ENCODE data around the gene DHX15. TPM values are rescaled to one million over a fixed set of nuclear protein-coding genes. Genes with fewer than 3 reads are reported as not detected.
A peak's percentile ranks its signal among the peaks of the same experiment; 100 is the strongest.

DHX15 gene
- total and polyA plus RNA-seq, 2 of the 8 experiments (the other 6 are each of a cell fraction or from before 2014, with no cell fraction given), result 126 to 286 TPM

GRCh38 chr4:24515698-24516097, 68.7 kb downstream of the DHX15 start:
- H3K14ac ChIP-seq (ENCODE audit: insufficient read length), result no peak overlapping the region
- 88% methylated on average over 5 of the region's 5 CpGs; no CpG with 5 or more reads in 1 of the 2 experiments for WGBS, 2 experiments (ENCODE audit: extremely low coverage in 1 of 2, insufficient coverage in 1 of 2, insufficient read length in 1 of 2, insufficient replicate concordance in 2 of 2, low coverage in 1 of 2, low lambda C conversion rate in 2 of 2, missing lambda C conversion rate in 1 of 2)
- no peaks in the 10 kb centered on the region for H3K9me3 ChIP-seq (ENCODE audit: insufficient read depth in 2 of 2, low read depth in 1 of 2, low read length in 1 of 2)
- no peak overlapping the region for H2AK5ac ChIP-seq (ENCODE audit: low read depth, low read length)
- H3K56ac ChIP-seq (replicated peaks; ENCODE audit: insufficient read length, low read depth, low read length), result no peak overlapping the region
- H4K20me1 ChIP-seq (replicated peaks in 1 of 2; ENCODE audit: control insufficient read depth in 1 of 2, insufficient read depth in 2 of 2, low read length in 2 of 2), result peaks cover 3 to 4% of the 10 kb centered on the region in 2 experiments
- ChIA-PET CTCF (ENCODE audit: partially characterized antibody) (interaction anchor here (0.7 to 5.7 kb wide), 14 partner anchors 9 to 464 kb away, joined by 3 to 35 read pairs (median 4); no protein-coding TSS in a partner anchor), POLR2A (ENCODE audit: partially characterized antibody) (interaction anchor here (1.2 to 10.1 kb wide), 8 partner anchors 9 to 144 kb away, joined by 4 to 73 read pairs (median 8); partner anchors contain the start of gene DHX15)
- no peaks in the 10 kb centered on the region for H3K23me2 ChIP-seq (ENCODE audit: low read depth, low read length)
- H2BK120ac ChIP-seq (replicated peaks; ENCODE audit: low read depth, low read length), result no peak overlapping the region
- H3K27me3 ChIP-seq (replicated peaks in 1 of 4; ENCODE audit: control insufficient read depth in 3 of 4, extremely low read depth in 1 of 4, insufficient read depth in 3 of 4, low read length in 3 of 4), result no peaks in the 10 kb centered on the region
- H3K4me3 ChIP-seq (ENCODE audit: extremely low read depth in 1 of 4, insufficient read depth in 2 of 4, low read depth in 3 of 4, low read length in 4 of 4), result no peak overlapping the region
- H2BK20ac ChIP-seq (ENCODE audit: low read length), result no peak overlapping the region
- H3K79me2 ChIP-seq (ENCODE audit: control insufficient read depth in 1 of 2, insufficient read depth in 2 of 2, low read length in 2 of 2), result peaks cover 0 to 17% of the 10 kb centered on the region in 2 experiments; a peak in 2 of 4 replicates
- H3K36me3 ChIP-seq (ENCODE audit: control insufficient read depth in 2 of 4, insufficient read depth in 4 of 4, low read length in 3 of 4), result peaks cover 2 to 27% (median 5%) of the 10 kb centered on the region in 4 experiments; a peak in 6 of 8 replicates
- no peak overlapping the region for H2BK12ac ChIP-seq (ENCODE audit: low read depth, low read length)
- H3K18ac ChIP-seq (ENCODE audit: extremely low read depth, low read length), result no peak overlapping the region
- DNase-seq (ENCODE audit: low read depth in 1 of 2, low spot score in 2 of 2), result no peak
- no peaks in the 10 kb centered on the region for H3K79me1 ChIP-seq (ENCODE audit: low read depth, low read length)
- no peak overlapping the region for H2BK5ac ChIP-seq (ENCODE audit: low read depth, low read length)
- no peak overlapping the region; a peak in 1 of 4 replicates for H3K4me2 ChIP-seq (ENCODE audit: insufficient read depth in 1 of 2, low read depth in 2 of 2, low read length in 2 of 2)
- peaks cover 7 to 14% (median 9%) of the 10 kb centered on the region in 4 experiments; a peak in 6 of 7 replicates for H3K4me1 ChIP-seq (replicated peaks in 1 of 4; ENCODE audit: control insufficient read depth in 3 of 4, insufficient read depth in 4 of 4, low read length in 3 of 4)
- H4K5ac ChIP-seq (ENCODE audit: insufficient read length, low read depth, low read length), result no peak overlapping the region
- no peak overlapping the region for H3K4ac ChIP-seq (replicated peaks; ENCODE audit: insufficient read length, low read depth, low read length)
- FAIRE-seq, result peak; percentile 69
- H2BK15ac ChIP-seq (ENCODE audit: low read length), result no peak overlapping the region
- no peak overlapping the region for H2AFZ ChIP-seq (ENCODE audit: low read length)
- H3K9ac ChIP-seq (replicated peaks in 1 of 4; ENCODE audit: extremely low read depth in 1 of 4, low read depth in 3 of 4, low read length in 3 of 4), result no peak overlapping the region
- H3K27ac ChIP-seq (ENCODE audit: low read depth, low read length), result no peak overlapping the region
- H4K91ac ChIP-seq (replicated peaks; ENCODE audit: insufficient read length, low read length), result no peak overlapping the region
- no peak overlapping the region for H3K23ac ChIP-seq (ENCODE audit: insufficient read length)
- H4K8ac ChIP-seq (ENCODE audit: extremely low read depth, insufficient read depth, low read length), result no peak overlapping the region
- no peak for TF ChIP-seq EP300 (IDR thresholded peaks at IDR 0.05; ENCODE audit: borderline replicate concordance in 1 of 2, low read depth in 2 of 2, low read length in 2 of 2)
- TF ChIP-seq SIX5 (IDR thresholded peaks at IDR 0.05; ENCODE audit: low read depth, low read length), result no peak
- no peak for TF ChIP-seq TAF7 (optimal IDR thresholded peaks at IDR 0.05; ENCODE audit: borderline replicate concordance, low read depth, low read length)
- TF ChIP-seq CHD1 (IDR thresholded peaks at IDR 0.05; ENCODE audit: low read depth, low read length), result no peak
- TF ChIP-seq NANOG (IDR thresholded peaks at IDR 0.05; ENCODE audit: insufficient read depth, low read depth, low read length, poor library complexity, severe bottlenecking), result no peak
- peak; percentile 32 to 43; a peak in 2 of 3 replicates for TF ChIP-seq POLR2A (IDR thresholded peaks at IDR 0.05; ENCODE audit: control extremely low read depth in 1 of 2, low read depth in 2 of 2, low read length in 2 of 2)
- no peak for TF ChIP-seq PHF8 (conservative IDR thresholded peaks at IDR 0.05; ENCODE audit: low read depth, low read length)
- TF ChIP-seq ASH2L (IDR thresholded peaks at IDR 0.05; ENCODE audit: low read length), result no peak
- no peak for TF ChIP-seq CEBPB (IDR thresholded peaks at IDR 0.05; ENCODE audit: low read depth, low read length)
- peak in 1 of 2 experiments; percentile 16; a peak in 2 of 4 replicates for TF ChIP-seq RAD21 (IDR thresholded peaks at IDR 0.05 in 1 of 2, conservative IDR thresholded peaks at IDR 0.05 in 1 of 2; ENCODE audit: low read depth in 2 of 2, low read length in 2 of 2)
- TF ChIP-seq POLR2AphosphoS5 (IDR thresholded peaks at IDR 0.05; ENCODE audit: low read depth, low read length), result peak; percentile 59; the same call in 1 of the 2 replicates
- TF ChIP-seq FOSL1 (IDR thresholded peaks at IDR 0.05; ENCODE audit: insufficient read depth, low read depth, low read length), result no peak
- TF ChIP-seq NRF1 (IDR thresholded peaks at IDR 0.05; ENCODE audit: low read depth, low read length), result no peak
- no peak for TF ChIP-seq CBX5 (IDR thresholded peaks at IDR 0.05; ENCODE audit: low read depth, low read length)
